Daoy (cell line): ENCODE measurements around the gene MRPL28. TPM values are rescaled to one million over a fixed set of nuclear protein-coding genes. Genes with fewer than 3 reads are reported as not detected.

Experiments used
- DNase-seq: peaks from one replicate; pipeline ENCODE4 v3.0.0-alpha.2; 2015; ENCODE audit warnings: low read depth
- total RNA-seq: library from RNA; depleted of rRNA; stranded (reverse); fragments of >200 nt; shearing (Covaris generic); gene quantifications from 2 replicates; pipeline ENCODE4 v1.2.3, GENCODE V29; 2014; rRNA removed

The MRPL28 gene
- total RNA-seq, 1 experiment from 2014 or later, result 141 TPM

DNA sequence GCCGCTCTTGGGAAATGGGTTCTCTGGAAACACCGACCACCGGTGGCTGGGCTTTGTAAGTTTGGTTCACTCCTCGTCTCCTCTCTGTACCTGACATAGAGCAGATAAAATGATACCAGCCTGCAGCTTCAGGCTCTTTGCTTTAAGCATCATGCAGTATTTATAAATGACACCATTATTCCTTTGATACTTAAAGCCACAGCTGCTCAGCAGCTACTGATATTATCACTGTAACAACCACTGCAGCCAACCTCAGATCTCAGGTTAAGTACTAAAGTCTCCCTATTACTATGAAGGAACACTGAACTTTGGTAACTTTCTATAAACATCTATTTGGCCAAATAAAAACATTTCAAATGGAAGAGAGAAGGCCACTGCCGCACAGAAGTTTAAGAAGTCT, 52.8 kb downstream of the MRPL28 start:
- DNase-seq, result no peak

Other genes with a start within 250 kb of the MRPL28 start
- 2.6 and 3.3 TPM in 2 replicates for gene NPRL3, start 231.9 kb downstream of the MRPL28 start, total RNA-seq
- not detected in 2 replicates for gene HBZ, start 217.9 kb downstream of the MRPL28 start, total RNA-seq
- not detected in 2 replicates for gene HBM, start 204.6 kb downstream of the MRPL28 start, total RNA-seq
- gene HBA2, start 197.7 kb downstream of the MRPL28 start, total RNA-seq, result 3.5 TPM in 1 of 2 replicates, not detected in the other
- not detected in 2 replicates for gene HBA1, start 193.9 kb downstream of the MRPL28 start, total RNA-seq
- not detected in 2 replicates for gene HBQ1, start 190.1 kb downstream of the MRPL28 start, total RNA-seq
- 35.5 and 42.3 TPM in 2 replicates for gene LUC7L, start 141.1 kb downstream of the MRPL28 start, total RNA-seq
- gene FAM234A, start 135.7 kb downstream of the MRPL28 start, total RNA-seq, result 25.8 and 29.1 TPM in 2 replicates
- 0.06 TPM in 1 of 2 replicates, not detected in the other for gene RGS11, start 94.6 kb downstream of the MRPL28 start, total RNA-seq
- not detected in 2 replicates for gene ARHGDIG, start 89.9 kb downstream of the MRPL28 start, total RNA-seq
- gene PDIA2, start 87.4 kb downstream of the MRPL28 start, total RNA-seq, result 0.46 TPM in 1 of 2 replicates, not detected in the other
- gene AXIN1, start 17.8 kb downstream of the MRPL28 start, total RNA-seq, result 18.1 and 19.3 TPM in 2 replicates
- gene PGAP6, start 11.4 kb upstream of the MRPL28 start, total RNA-seq, result 12.1 and 22.1 TPM in 2 replicates
- gene NME4, start 26.7 kb upstream of the MRPL28 start, total RNA-seq, result 35.6 and 39.9 TPM in 2 replicates
- gene DECR2, start 31.3 kb upstream of the MRPL28 start, total RNA-seq, result 1.3 and 4.2 TPM in 2 replicates
- 6.2 and 10.4 TPM in 2 replicates for gene RAB11FIP3, start 55.1 kb upstream of the MRPL28 start, total RNA-seq
- 23.3 and 23.4 TPM in 2 replicates for gene CAPN15, start 157.2 kb upstream of the MRPL28 start, total RNA-seq
- 0.23 TPM in 1 of 2 replicates, not detected in the other for gene PRR35, start 189.9 kb upstream of the MRPL28 start, total RNA-seq
- 0.17 TPM in 1 of 2 replicates, not detected in the other for gene NHLRC4, start 196.5 kb upstream of the MRPL28 start, total RNA-seq
- 15.9 and 16.3 TPM in 2 replicates for gene PIGQ, start 199.4 kb upstream of the MRPL28 start, total RNA-seq
- 7.6 and 20.6 TPM in 2 replicates for gene RAB40C, start 219.5 kb upstream of the MRPL28 start, total RNA-seq